Measurements from ENCODE around the gene KATNAL2. TPM values are rescaled to one million over a fixed set of nuclear protein-coding genes. Genes with fewer than 3 reads are reported as not detected.

The KATNAL2 gene
- total and polyA plus RNA-seq, 4 donors = 1.6 to 3.2 (median 1.8) TPM

GRCh38 chr18:46893360-46893759, 24.0 kb upstream of the KATNAL2 start:
- WGBS, 2 donors = 96 to 97% methylated on average over 1 of the region's 1 CpG
- DNase-seq (no peak), ATAC-seq (ENCODE audit: low FRiP score) (no peak)
- peaks cover 5% of the 10 kb centered on the region for H3K9me3 ChIP-seq (ENCODE audit: control insufficient read depth, low read length)
- no peaks in the 10 kb centered on the region for H3K4me1 ChIP-seq (ENCODE audit: control insufficient read depth in 1 of 2, insufficient read depth in 2 of 2, low read length in 2 of 2)
- intact Hi-C loops (cut with DNase I) = no loop called here
- no peaks in the 10 kb centered on the region for H3K27me3 ChIP-seq (ENCODE audit: control insufficient read depth in 1 of 2, insufficient read depth in 2 of 2, low read length in 1 of 2)
- H3K36me3 ChIP-seq (ENCODE audit: control insufficient read depth in 1 of 2, insufficient read depth in 2 of 2, low read length in 1 of 2) = peaks cover 3 to 8% of the 10 kb centered on the region in 2 donors
- H3K27ac ChIP-seq (ENCODE audit: low read depth in 1 of 2, low read length in 2 of 2) = no peak overlapping the region
- H3K4me3 ChIP-seq (ENCODE audit: low read length in 2 of 2) = no peak overlapping the region

DNA sequence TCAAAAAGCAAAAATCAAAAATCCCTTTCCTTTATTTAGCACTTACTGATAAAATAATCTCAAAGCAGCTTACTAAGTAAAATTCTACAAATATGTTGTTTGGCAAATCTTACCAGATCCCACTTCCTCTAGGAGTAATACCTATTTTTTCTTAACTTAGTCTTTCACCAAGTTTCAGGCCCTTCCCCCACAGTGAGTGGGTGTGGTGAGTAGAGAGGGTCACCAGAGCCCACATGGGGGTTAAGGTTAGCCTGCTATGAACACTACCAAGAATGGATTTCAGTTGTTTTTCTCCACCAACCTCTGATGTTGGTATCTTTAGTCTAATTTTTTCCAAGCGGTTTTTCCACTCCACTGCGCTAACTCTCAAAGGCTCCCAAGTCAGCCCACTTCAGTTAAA, 23.3 kb upstream of the KATNAL2 start:
- Histone ChIP-seq H3K4me3 (ENCODE audit: low read length in 2 of 2) (no peak overlapping the region), H3K36me3 (ENCODE audit: control insufficient read depth in 1 of 2, insufficient read depth in 2 of 2, low read length in 1 of 2) (peaks cover 3 to 4% of the 10 kb centered on the region in 2 donors), H3K27me3 (ENCODE audit: control insufficient read depth in 1 of 2, insufficient read depth in 2 of 2, low read length in 1 of 2) (no peaks in the 10 kb centered on the region), H3K9me3 (ENCODE audit: control insufficient read depth, low read length) (peaks cover 2% of the 10 kb centered on the region), H3K27ac (ENCODE audit: low read depth in 1 of 2, low read length in 2 of 2) (no peak overlapping the region), H3K4me1 (ENCODE audit: control insufficient read depth in 1 of 2, insufficient read depth in 2 of 2, low read length in 2 of 2) (no peaks in the 10 kb centered on the region)
- DNase-seq (no peak), ATAC-seq (ENCODE audit: low FRiP score) (no peak)
- intact Hi-C loops (cut with DNase I) = no loop called here
- 98% methylated on average over 2 of the region's 2 CpGs for WGBS, 2 donors

- H3K4me3 ChIP-seq (ENCODE audit: low read length in 2 of 2) = no peak overlapping the region
- H3K27ac ChIP-seq (ENCODE audit: low read depth in 1 of 2, low read length in 2 of 2) = no peak overlapping the region
- H3K36me3 ChIP-seq (ENCODE audit: control insufficient read depth in 1 of 2, insufficient read depth in 2 of 2, low read length in 1 of 2) = no peaks in the 10 kb centered on the region
- no peak for ATAC-seq (ENCODE audit: low FRiP score)
- intact Hi-C loops (cut with DNase I) = no loop called here
- 48 to 63% methylated on average over 2 of the region's 2 CpGs for WGBS, 2 donors
- DNase-seq = no peak
- no peaks in the 10 kb centered on the region for H3K9me3 ChIP-seq (ENCODE audit: control insufficient read depth, low read length)
- no peaks in the 10 kb centered on the region for H3K27me3 ChIP-seq (ENCODE audit: control insufficient read depth in 1 of 2, insufficient read depth in 2 of 2, low read length in 1 of 2)
- no peaks in the 10 kb centered on the region for H3K4me1 ChIP-seq (ENCODE audit: control insufficient read depth in 1 of 2, insufficient read depth in 2 of 2, low read length in 2 of 2)
Measured at GRCh38 chr18:46899274-46899948, 18.0 kb upstream of the KATNAL2 start.

DNA sequence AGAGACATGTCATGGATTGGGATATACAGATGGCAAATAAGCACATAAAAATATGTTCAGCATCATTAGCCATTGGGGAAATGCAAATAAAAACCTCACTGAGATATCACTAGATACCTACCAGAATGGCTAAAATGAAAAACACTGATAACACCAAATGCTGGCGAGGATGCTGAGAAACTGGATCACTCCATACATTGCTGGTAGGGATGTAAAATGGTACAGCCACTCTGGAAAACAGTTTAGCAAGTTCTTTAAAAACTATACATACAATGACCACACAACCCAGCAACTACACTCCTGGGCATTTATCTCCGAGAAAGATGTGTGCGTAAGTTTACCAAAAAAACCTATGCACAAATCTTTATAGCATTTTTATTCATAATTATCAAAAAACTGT, 14.0 kb upstream of the KATNAL2 start:
- 98% methylated on average over 3 of the region's 3 CpGs for WGBS, 2 donors
- no peaks in the 10 kb centered on the region for H3K27me3 ChIP-seq (ENCODE audit: control insufficient read depth in 1 of 2, insufficient read depth in 2 of 2, low read length in 1 of 2)
- intact Hi-C loops (cut with DNase I) = no loop called here
- ATAC-seq (ENCODE audit: low FRiP score) (no peak), DNase-seq (no peak)
- H3K4me1 ChIP-seq (ENCODE audit: control insufficient read depth in 1 of 2, insufficient read depth in 2 of 2, low read length in 2 of 2) = no peaks in the 10 kb centered on the region
- no peak overlapping the region for H3K4me3 ChIP-seq (ENCODE audit: low read length in 2 of 2)
- no peaks in the 10 kb centered on the region for H3K36me3 ChIP-seq (ENCODE audit: control insufficient read depth in 1 of 2, insufficient read depth in 2 of 2, low read length in 1 of 2)
- H3K9me3 ChIP-seq (ENCODE audit: control insufficient read depth, low read length) = no peaks in the 10 kb centered on the region
- no peak overlapping the region for H3K27ac ChIP-seq (ENCODE audit: low read depth in 1 of 2, low read length in 2 of 2)

DNA sequence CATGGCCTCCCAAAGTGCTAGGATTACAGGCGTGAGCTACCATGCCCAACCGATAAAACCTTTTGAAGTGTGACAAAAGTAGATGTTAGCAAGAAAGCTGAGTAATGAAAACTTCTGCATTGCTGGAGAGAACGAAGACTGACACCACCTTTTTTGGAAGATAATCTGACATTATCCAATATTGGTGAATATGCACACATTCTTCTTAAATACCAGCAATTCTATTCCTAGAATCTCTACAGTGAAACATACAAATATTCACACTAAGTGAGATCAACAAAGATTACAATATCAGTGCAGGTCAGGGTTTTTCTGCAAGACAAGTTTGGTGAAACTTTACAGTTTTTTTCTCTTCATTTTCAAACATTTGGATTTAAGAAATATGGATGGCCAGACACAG, 7.9 kb upstream of the KATNAL2 start:
- H3K27ac ChIP-seq (ENCODE audit: low read depth in 1 of 2, low read length in 2 of 2) = no peak overlapping the region
- ATAC-seq (ENCODE audit: low FRiP score) (no peak), DNase-seq (no peak)
- H3K9me3 ChIP-seq (ENCODE audit: control insufficient read depth, low read length) = no peaks in the 10 kb centered on the region
- no peaks in the 10 kb centered on the region for H3K36me3 ChIP-seq (ENCODE audit: control insufficient read depth in 1 of 2, insufficient read depth in 2 of 2, low read length in 1 of 2)
- intact Hi-C loops (cut with DNase I) = no loop called here
- no peaks in the 10 kb centered on the region for H3K4me1 ChIP-seq (ENCODE audit: control insufficient read depth in 1 of 2, insufficient read depth in 2 of 2, low read length in 2 of 2)
- H3K27me3 ChIP-seq (ENCODE audit: control insufficient read depth in 1 of 2, insufficient read depth in 2 of 2, low read length in 1 of 2) = no peaks in the 10 kb centered on the region
- no peak overlapping the region for H3K4me3 ChIP-seq (ENCODE audit: low read length in 2 of 2)
- WGBS, 2 donors = 92 to 97% methylated on average over 3 of the region's 3 CpGs

GRCh38 chr18:46910856-46911255, 6.5 kb upstream of the KATNAL2 start:
- intact Hi-C loops (cut with DNase I) = no loop called here
- 68 to 76% methylated on average over 3 of the region's 3 CpGs for WGBS, 2 donors
- Histone ChIP-seq H3K9me3 (ENCODE audit: control insufficient read depth, low read length) (no peaks in the 10 kb centered on the region), H3K4me1 (ENCODE audit: control insufficient read depth in 1 of 2, insufficient read depth in 2 of 2, low read length in 2 of 2) (no peaks in the 10 kb centered on the region), H3K27ac (ENCODE audit: low read depth in 1 of 2, low read length in 2 of 2) (no peak overlapping the region), H3K4me3 (ENCODE audit: low read length in 2 of 2) (no peak overlapping the region), H3K27me3 (ENCODE audit: control insufficient read depth in 1 of 2, insufficient read depth in 2 of 2, low read length in 1 of 2) (no peaks in the 10 kb centered on the region), H3K36me3 (ENCODE audit: control insufficient read depth in 1 of 2, insufficient read depth in 2 of 2, low read length in 1 of 2) (no peaks in the 10 kb centered on the region)
- DNase-seq (no peak), ATAC-seq (ENCODE audit: low FRiP score) (no peak)

DNA sequence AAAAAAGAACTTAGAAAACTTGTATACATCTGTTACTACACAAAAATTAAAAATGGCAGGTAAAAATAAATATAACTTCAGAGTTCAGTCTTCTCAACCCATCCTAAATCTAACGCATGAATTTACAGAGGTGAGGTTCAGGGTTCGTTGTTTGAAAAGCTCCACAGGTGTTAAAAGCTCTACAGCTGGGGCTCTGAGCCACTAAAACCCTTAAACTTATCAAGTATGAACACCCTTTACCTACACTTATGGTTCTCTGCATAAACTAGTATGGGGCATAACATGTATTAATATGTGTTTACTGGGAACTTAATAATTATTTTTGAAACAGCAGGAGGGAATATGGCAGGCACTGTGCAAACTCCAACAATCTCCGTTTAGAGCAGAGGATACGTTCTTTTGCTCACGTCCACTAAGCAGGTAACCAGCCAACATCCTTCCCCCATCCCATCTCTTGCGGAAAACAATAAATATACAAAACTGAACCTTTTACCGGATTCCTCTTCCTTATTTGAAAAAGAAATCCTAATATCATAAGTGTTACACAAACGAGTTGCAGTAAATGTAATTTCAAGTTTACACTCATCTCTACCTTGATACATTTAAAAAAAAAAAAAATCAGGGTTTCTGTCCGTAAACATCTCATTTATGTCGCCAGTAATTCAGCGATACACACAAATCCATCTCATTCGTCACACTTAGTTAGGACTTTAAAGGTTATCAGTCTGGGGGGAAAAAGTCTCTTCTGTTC, 1.4 kb upstream of the KATNAL2 start:
- intact Hi-C loops (cut with DNase I) = no loop called here
- ATAC-seq (ENCODE audit: low FRiP score) = no peak
- Histone ChIP-seq H3K9me3 (ENCODE audit: control insufficient read depth, low read length) (no peaks in the 10 kb centered on the region), H3K27me3 (ENCODE audit: control insufficient read depth in 1 of 2, insufficient read depth in 2 of 2, low read length in 1 of 2) (no peaks in the 10 kb centered on the region), H3K27ac (ENCODE audit: low read depth in 1 of 2, low read length in 2 of 2) (no peak overlapping the region), H3K4me1 (ENCODE audit: control insufficient read depth in 1 of 2, insufficient read depth in 2 of 2, low read length in 2 of 2) (no peaks in the 10 kb centered on the region), H3K4me3 (ENCODE audit: low read length in 2 of 2) (peak overlapping the region; percentile 71 to 84), H3K36me3 (ENCODE audit: control insufficient read depth in 1 of 2, insufficient read depth in 2 of 2, low read length in 1 of 2) (no peaks in the 10 kb centered on the region)
- 31 to 35% methylated on average over 12 of the region's 12 CpGs for WGBS, 2 donors
- no peak for DNase-seq

- H3K4me3 ChIP-seq (ENCODE audit: low read length in 2 of 2) = peak overlapping the region; percentile 71 to 84
- WGBS, 2 donors = 0 to 1% methylated on average over 21 of the region's 21 CpGs
- H3K36me3 ChIP-seq (ENCODE audit: control insufficient read depth in 1 of 2, insufficient read depth in 2 of 2, low read length in 1 of 2) = no peaks in the 10 kb centered on the region
- no peaks in the 10 kb centered on the region for H3K9me3 ChIP-seq (ENCODE audit: control insufficient read depth, low read length)
- no peaks in the 10 kb centered on the region for H3K4me1 ChIP-seq (ENCODE audit: control insufficient read depth in 1 of 2, insufficient read depth in 2 of 2, low read length in 2 of 2)
- peak in 1 of 2 donors; percentile 56 for DNase-seq
- intact Hi-C loops (cut with DNase I) = no loop called here
- H3K27me3 ChIP-seq (ENCODE audit: control insufficient read depth in 1 of 2, insufficient read depth in 2 of 2, low read length in 1 of 2) = no peaks in the 10 kb centered on the region
- ATAC-seq (ENCODE audit: low FRiP score) = peak; percentile 4
- peak overlapping the region in 1 of 2 donors; percentile 25 for H3K27ac ChIP-seq (ENCODE audit: low read depth in 1 of 2, low read length in 2 of 2)
Measured at GRCh38 chr18:46916551-46917107, 773 bp upstream of the KATNAL2 start.
